HG02970 (cell line): ENCODE results near the gene SLC17A2.

Experiments used
- ATAC-seq: cut with Tn5 transposase; IDR thresholded peaks from one replicate; pipeline ENCODE4 v1.9.1; 2021; ENCODE audit warnings: mild to moderate bottlenecking, moderate library complexity, moderate number of reproducible peaks; ENCODE audit not compliant: unreplicated experiment, low FRiP score

Gene SLC17A2, protein sequence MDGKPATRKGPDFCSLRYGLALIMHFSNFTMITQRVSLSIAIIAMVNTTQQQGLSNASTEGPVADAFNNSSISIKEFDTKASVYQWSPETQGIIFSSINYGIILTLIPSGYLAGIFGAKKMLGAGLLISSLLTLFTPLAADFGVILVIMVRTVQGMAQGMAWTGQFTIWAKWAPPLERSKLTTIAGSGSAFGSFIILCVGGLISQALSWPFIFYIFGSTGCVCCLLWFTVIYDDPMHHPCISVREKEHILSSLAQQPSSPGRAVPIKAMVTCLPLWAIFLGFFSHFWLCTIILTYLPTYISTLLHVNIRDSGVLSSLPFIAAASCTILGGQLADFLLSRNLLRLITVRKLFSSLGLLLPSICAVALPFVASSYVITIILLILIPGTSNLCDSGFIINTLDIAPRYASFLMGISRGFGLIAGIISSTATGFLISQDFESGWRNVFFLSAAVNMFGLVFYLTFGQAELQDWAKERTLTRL

DNA sequence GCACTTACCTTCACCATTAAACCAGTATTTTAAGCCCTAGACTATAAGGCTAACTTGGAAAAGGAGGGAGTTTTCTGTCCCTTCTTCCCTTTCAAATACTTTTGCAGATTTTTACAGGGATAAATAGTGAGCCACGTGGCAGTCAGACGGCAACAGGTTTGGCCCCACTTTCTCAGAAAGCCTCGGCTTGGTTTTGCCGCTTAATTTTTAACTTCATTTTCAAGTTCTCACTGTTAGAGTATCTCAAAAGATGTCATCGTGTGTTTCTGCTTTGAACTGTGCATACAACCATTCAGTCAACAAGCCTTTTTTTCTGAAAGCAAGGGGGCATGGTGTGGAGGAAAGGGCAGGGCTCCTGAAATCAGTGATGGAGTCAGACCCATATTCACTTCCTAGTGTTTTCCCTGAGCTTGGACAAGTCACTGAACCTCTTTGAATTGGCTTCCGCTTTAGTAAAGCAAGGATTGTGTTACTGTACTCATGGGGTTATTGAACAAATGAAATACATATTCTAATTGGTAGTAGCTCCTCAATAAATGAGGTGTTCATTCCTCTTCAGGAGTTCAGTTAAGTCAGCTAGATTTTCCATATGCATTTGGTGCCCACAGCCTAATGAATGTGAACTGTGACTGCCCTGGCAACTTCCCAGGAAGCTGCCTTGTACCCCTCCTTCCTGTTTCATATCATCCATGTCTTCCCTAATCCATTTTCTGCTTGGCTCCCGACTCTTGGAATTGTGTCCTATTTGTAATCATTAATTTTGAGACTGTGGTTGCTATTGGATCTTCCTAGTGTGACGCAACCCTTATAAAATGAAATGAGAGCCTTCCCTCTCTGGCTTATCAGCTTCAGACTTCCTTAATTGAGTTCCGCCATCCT is at the start of gene SLC17A2:
SLC17A2 (minus strand) TSS at position 160 of the 879 bp plus-strand sequence. CDS start 4,895 bp downstream, outside the sequence.
- no peak for ATAC-seq

DNA sequence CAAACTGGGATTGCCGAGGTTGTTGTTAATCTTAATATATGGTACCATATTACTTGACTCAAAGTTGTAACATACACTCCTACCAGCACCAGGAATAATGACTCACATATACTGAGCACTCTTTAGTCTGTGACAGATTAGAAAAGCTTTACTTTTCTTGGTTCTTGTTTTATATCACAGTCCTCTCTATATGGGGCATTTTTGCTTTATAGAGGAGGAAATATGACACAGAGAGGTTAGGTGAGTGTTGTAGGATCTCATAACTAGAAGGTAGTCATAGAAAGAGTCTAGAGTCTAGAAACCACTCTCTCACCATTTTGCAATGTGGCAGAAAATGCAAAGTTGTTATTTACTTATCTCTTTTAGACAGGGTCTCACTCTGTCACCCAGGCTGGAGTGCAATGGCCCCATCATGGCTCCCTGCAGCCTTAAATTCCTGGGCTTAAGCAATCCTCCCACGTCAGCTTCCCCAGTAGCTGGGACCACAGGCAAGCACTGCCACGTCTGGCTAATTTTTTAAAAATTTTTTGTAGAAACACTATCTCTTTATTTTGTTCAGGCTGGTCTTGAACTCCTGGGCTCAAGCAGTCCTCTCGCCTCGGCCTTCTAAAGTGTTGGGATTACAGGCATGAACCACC is 45.6 kb upstream of the SLC17A2 start:
- ATAC-seq = no peak

DNA sequence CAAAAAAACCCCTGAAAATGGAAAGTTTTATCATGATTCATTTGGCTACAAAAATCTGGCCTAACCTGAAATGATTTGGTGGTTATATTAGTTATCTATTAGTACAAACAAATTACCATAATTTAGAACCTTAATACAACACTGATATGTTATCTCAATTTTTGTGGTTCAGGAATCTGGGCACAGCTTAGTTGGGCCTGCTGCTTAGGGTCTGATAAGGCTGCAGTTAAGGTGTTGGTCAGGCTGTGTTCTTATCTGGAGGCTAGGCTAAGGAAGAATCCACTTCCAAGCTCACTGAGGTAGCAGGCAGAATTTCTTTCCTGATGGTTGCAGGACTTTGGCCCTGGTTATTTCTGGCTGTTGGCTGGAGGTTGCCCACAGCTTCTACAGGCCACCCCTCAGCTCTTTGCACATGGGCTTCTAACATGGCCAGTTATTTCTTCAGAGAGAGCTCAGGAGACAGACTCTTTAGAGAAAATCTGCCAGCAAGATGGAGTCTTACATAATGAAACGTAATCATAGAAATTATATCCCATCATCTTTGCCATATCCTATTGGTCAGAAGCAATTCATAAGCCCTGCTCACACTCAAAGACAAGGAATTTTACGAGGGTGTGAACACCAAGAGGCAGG is 43.5 kb upstream of the SLC17A2 start:
- ATAC-seq = no peak

DNA sequence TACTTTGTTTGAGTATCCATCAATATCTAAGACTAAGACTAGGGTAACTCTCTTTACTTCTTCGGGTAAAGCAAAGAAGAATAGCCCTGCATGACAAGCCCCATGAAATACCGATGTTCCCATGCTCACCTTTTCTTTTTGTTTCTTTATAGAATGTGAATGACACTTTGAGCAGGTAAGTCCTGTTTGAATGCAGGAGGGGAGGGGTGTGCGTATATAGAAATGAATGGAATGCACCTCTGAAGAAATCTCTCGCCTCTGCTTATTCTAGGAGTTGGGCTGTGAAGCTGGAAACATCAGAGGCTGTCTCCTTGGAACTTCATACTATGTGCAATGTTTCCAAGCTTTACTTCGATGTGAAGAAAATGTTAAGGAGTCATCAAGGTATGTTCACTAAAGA is 42.4 kb upstream of the SLC17A2 start:
- no peak for ATAC-seq

DNA sequence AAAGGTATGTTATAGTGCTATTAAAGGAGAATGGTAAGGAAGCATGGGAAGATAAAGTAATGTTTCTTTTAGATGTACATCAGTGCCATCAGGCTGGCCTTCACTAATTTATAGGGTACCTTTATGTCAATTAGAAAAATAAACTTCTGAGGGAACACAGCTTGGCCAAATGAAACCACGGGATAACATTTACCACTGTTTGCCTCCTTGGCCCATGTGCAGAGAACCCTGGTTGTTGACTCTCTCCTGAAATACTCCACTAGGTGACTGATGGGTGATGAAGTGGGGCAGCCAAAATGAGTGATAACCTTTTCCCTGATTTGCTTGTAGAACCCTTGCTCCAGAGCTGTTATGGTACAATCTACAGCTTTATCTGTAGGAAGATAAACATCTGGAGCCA is 41.6 kb upstream of the SLC17A2 start:
- no peak for ATAC-seq

DNA sequence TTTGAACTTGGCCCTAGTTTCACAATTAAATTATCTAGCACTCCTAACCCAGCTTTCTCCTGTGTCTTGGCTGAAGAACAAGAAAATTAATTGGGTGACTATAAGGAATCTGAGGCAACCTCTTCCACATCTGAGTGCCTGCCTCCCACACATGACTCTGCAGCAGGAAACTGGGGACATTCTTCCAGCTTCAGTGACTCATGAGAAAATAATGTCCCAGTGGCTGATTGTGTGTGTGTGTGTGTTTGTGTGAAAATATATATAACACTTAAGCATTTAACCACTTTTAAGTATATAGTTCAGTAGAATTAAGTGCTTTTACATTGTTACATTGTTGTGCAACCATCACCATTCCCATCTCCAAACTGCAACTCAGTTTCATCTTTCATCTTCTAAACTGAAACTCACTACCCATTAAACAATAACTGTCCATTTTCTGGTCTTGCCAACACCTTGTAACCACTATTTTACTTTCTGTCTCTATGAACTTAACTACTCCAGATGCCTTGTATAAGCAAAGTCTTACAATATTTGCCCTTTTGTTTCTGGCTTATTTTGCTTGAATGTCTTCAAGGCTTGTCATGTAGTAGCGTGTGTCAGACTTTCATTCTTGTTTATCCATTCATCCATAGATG is 40.8 kb upstream of the SLC17A2 start:
- ATAC-seq = no peak

DNA sequence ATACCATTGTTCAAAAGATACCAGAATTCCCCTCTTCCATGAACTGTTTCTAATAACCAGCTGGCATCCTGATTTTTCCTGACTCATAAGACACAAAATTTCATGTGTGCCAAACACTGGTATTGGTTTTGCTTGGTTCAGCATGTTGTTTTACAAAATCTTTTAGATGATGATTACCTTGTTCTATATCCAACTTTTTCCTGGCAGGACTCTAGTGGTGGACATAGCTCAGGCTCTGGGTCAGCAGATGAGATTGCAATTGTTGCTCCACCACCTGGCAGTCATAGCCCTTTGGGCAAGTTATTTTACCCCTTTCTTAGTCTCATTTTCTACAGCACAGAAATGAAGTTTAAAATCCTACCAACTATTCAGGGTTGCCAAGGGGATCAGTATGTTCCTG is 38.3 kb upstream of the SLC17A2 start:
- ATAC-seq = no peak

DNA sequence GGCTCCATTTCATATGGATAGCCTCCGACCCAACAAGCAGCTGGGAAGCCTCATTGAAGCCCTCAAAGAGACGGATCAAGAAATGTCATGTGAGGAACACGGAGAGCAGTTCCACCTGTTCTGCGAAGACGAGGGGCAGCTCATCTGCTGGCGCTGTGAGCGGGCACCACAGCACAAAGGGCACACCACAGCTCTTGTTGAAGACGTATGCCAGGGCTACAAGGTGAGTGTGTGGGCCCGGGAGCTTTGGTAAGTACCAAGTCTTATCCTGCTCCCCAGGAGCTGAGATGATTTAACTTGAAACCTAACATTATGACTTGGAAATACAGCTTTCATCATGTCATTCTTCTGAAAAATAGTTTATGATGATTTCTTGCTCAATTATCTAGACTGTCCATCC is 36.2 kb upstream of the SLC17A2 start:
- no peak for ATAC-seq

DNA sequence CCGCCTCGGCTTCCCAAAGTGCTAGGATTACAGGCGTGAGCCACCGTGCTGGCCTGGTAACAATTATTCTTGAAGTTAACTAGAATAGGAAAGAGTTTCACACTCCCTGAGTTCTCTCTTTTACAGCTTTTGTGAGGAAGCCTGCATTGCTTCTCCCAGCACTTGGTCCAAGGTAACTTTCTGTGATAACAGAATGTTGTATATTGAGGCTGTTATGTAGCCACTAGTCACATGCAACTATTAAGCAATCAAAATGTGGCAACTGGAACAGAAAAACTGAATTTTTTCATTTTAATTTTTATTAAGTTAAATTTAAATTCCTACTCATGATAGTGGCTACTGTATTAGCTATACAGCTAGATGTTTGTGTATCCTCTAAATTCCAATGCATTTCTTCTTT is 34.6 kb upstream of the SLC17A2 start:
- no peak for ATAC-seq

DNA sequence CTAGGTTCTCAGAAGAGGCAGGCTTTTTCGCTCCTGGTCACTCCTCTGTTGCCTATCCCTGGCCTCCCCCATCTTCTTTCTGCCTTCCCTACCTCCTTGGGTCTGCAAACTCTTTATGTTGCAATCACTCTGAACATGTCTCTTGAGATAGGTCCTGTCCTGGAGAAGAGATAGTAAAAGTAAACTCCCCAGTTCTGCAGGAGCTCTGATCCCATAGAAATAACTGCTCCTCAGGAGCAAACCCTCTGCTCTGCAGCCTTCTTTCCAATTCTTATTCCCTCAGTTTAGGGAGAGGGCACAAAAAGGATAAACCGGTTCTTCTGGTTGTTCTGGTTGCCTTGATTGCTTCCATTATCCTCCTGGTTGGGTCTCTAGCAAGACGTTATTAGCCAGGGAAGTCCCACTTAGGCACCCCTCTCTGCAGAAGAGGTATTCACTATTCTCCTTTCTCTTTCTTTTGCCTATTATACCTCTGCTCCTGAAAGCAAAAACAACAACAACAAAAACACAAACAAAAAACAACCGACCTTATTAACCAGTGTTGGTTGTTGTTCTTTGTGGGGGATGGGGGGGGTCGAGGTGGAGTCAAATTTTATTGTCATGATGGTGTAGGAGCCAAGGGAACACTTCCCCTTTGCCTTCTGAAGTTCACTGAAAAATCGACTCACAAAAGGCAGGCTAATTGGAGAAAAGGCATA is 33.1 kb upstream of the SLC17A2 start:
- no peak for ATAC-seq

DNA sequence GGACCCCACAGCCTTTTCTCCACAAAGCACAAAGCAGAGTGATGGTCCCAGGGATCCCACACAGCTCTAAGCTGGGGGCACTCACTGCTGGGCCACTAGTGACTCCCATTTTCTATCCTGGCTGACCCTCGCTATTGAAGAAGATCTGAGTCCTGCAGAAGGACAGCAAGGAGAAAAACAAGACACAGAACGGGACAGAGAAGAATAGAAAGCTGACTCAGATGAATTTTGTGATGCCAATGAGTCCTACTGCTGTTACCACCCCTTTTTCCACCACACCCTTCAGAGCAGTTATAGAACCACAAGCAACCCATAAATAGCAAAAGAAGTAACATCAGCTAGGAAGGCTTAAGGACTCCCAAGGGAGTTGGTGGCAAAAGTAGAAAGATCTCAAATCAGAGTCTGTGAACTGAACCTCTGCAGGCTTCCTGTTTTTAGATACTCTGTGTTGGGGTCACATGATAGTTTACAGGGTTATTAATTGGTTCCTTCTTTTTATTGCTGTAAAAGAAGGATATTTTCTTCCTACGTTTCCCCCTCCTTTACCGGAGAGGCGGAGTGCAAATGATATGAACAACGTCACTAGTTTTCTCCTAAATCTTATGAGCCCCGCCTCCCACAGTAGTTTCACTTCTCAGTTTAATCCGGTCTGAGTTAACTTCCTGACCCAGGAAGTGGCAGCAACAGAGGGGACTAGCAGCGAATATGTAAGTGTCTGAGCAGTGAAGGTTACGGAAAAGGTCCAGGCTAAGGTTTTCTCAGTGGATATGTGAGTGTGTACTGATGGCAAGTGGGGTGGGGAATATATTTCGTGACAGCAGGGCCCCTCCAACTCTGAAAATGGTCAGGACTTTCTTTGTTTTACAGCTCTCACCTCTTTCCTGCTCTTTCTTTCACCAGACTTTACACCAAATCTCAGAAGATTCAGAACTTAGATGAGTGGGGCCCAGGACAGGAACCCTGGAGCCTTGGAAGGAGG is 31.9 kb upstream of the SLC17A2 start, which contains the start of gene TRIM38:
TRIM38 (plus strand) TSS at position 654 of the 979 bp plus-strand sequence. CDS start 3,721 bp downstream, outside the sequence.
- peak; percentile 77 for ATAC-seq

DNA sequence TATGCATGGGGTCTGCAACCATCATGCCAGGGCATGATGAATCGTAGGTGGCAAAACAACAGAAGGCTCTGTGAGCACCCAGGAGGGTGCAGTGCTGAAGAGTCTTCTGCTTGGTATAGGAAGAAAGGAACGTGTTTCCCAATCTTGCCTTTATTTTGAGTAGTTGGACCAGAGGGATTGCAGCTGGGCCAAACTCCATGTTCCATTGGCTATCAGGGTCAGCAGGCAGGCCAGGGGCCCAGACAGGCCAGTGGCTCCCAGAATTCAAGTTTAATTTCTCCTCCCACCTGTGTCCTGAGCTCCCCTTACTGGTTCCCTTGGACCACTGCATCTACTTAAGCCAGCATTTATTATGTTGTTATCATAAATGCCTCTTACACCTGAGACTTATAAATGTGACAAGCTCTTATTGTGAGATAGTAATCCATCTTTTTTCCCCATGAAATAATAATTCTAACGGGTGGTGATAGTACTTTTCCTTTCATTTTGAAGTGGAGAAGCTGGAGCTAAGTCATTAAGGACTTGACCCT is 31.2 kb upstream of the SLC17A2 start:
- no peak for ATAC-seq

DNA sequence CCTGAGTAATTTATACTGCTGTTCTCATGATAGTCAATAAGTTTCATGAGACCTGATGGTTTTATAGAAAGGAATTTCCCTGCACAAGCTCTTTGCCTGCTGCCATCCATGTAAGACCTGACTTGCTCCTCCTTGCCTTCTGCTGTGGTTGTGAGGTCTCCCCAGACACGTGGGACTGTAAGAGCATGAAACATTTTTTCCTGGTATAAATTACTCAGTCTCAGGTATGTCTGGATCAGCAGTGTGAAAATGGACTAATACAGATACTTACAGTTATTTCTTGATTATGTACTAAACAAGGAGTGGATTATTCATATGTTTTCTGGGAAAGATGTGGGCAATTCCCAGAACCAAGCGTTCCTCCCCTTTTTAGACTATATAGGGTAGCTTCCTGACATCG is 30.2 kb upstream of the SLC17A2 start:
- no peak for ATAC-seq

DNA sequence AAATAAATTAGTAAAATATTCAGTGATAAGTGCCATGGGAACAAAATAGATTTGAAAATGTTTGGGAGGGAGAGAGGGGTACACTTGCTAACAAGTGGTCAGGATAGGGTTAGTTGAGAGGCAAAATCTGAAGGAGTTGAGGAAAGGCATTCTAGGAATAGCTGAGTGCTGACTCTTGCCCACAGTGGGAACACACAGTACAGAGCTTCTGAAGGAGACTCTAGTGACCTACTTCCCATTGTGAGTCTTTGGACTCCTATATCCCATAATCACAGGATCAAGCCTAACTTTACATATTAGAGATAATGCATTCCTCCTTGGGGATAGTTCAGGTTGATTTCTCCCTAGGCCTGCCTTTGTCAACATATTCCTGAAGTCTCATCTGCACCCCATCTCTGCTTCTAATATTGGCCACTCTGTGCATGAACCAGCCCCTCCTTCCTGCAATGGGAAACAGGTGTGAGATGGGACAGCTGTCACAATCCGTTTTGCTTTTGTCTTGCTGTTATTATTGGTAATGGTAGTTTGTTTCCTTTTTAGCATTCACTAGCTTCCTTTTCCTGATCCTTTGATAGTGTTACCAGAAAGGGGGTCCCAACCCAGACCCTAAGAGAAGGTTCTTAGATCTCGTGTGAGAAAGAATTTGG is 29.5 kb upstream of the SLC17A2 start:
- no peak for ATAC-seq

DNA sequence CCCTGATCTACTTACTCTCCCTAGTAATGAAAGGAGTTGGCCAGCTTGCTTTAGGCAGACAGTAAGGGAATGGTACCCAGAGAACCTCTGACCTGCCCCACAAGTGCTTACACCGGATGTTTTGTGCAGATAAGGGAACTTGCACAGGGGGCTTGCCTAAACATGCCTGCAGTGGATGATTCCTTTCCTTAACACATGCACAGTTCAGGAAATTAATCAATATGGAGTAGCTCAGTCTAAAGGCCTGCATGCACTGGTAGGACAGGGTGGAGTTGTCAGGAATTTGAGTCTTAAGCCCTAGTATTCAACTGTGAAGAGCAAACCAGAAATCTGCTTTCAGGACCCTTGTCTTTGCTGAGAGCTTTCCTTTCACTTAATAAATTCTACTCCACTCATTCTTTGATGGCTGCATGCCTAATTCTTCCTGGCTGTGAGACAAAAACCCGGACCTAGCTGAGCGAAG is 28.2 kb upstream of the SLC17A2 start:
- no peak for ATAC-seq

DNA sequence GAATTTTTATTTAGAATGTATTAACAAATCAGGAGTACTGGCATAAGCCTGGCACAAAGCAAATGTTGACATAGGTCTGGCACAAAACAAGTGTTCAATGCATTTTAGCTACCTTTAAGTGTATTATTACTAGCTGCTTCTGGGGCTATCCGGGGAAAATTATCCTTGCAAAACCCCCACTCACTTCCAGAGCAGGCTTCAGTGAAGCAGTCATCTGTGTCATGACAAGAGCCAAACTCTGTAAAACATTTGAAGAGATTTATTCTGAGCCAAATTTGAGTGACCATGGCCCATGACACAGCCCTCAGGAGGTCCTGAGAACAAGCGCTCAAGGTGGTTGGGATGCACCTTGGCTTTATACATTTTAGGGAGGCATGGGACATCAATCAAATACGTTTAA is 25.7 kb upstream of the SLC17A2 start:
- no peak for ATAC-seq

DNA sequence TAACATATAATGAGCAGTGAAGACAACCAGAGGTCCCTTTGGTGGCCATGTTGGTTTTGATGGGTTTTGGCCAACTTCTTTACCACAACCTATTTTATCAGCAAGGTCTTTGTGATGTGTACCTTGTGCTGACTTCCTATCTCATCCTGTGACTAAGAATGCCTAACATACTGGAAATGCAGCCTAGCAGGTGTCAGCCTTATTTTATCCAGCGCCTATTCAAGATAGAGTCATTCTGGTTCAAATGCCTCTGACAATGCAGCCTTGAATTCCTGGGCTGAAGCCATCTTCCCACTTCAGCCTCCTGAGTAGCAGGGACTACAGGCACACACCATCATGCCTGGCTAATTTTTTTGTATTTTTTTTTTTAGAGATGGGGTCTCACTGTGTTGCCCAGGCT is 24.3 kb upstream of the SLC17A2 start:
- ATAC-seq = no peak
